Endothelial cell of umbilical vein (primary cell): ENCODE results near the gene BMX. TPM values are rescaled to one million over a fixed set of nuclear protein-coding genes. Genes with fewer than 3 reads are reported as not detected.

Experiments
- BruUV-seq: library from RNA; stranded (reverse); fragments of 400-500 nt; replicated peaks from 2 replicates; lab custom pipeline; 2021; lab: Mats Ljungman, UMichigan
- CTCF ChIA-PET: fragments of 300-600, 350-600 bp; sonication (Branson Sonifier 250); formaldehyde crosslinking; loops from one replicate; lab custom pipeline; 2021; ENCODE audit warnings: antibody characterized with exemption, inconsistent platforms; lab: Charles Lee
- POLR2A ChIA-PET: fragments of 300-600, 350-600 bp; sonication (Branson Sonifier 250); formaldehyde crosslinking; loops from one replicate; lab custom pipeline; 2021; ENCODE audit warnings: antibody characterized with exemption, inconsistent platforms; lab: Charles Lee
- DNase-seq: peaks from one replicate; pipeline ENCODE4 v3.0.0-alpha.2; 2011; ENCODE audit warnings: low read depth, low spot score
- FAIRE-seq: peaks from 2 replicates; lab custom pipeline; 2011; peaks lifted over from hg19 to GRCh38; lab: Jason Lieb, UNC
- H2AFZ ChIP-seq: 2 replicates; pipeline ENCODE4 v1.6.0; 2012; ENCODE audit warnings: low read depth, low read length, control low read depth, inconsistent platforms
- H3K27ac ChIP-seq: 2 replicates; pipeline ENCODE4 v1.5.1; 2011; ENCODE audit warnings: low read depth, mild to moderate bottlenecking, control low read depth, low read length, moderate library complexity; ENCODE audit not compliant: insufficient read depth
- H3K27me3 ChIP-seq, 2 experiments: 2 replicates each; pipeline versions ENCODE4 v1.6.0 to v1.6.1; 2011; ENCODE audit warnings: low read length in 2 of 2, mixed read lengths in 1 of 2; ENCODE audit not compliant: control insufficient read depth in 2 of 2, insufficient read depth in 2 of 2
- H3K36me3 ChIP-seq, 2 experiments: 2 replicates in 1 of 2; 3 replicates in 1 of 2; pipeline ENCODE4 v1.5.1; 2011; ENCODE audit warnings: low read length in 2 of 2, mild to moderate bottlenecking in 1 of 2, moderate library complexity in 1 of 2; ENCODE audit not compliant: control insufficient read depth in 2 of 2, insufficient read depth in 2 of 2; ENCODE audit errors: extremely low read depth in 1 of 2
- H3K4me1 ChIP-seq: 3 replicates; pipeline ENCODE4 v1.5.1; 2011; ENCODE audit warnings: mild to moderate bottlenecking, low read length; ENCODE audit not compliant: control insufficient read depth, insufficient read depth; ENCODE audit errors: extremely low read depth
- H3K4me2 ChIP-seq: 2 replicates; pipeline ENCODE4 v1.6.1; 2011; ENCODE audit warnings: low read length, control low read depth, mixed read lengths; ENCODE audit not compliant: insufficient read depth
- H3K4me3 ChIP-seq, 3 experiments: fragments of 200-600 bp in 1 of 3; sonication (generic), shearing (Covaris generic) in 1 of 3; replicated peaks in 1 of 3; 2 replicates each; pipeline ENCODE4 v1.5.1; 2011 to 2016; ENCODE audit warnings: control low read depth in 3 of 3, low read length in 3 of 3, mild to moderate bottlenecking in 2 of 3, inconsistent platforms in 1 of 3, low read depth in 1 of 3, moderate library complexity in 1 of 3; ENCODE audit not compliant: insufficient read depth in 1 of 3
- H3K79me2 ChIP-seq: 2 replicates; pipeline ENCODE4 v1.6.0; 2012; ENCODE audit warnings: low read length, inconsistent platforms; ENCODE audit not compliant: control insufficient read depth, insufficient read depth
- H3K9ac ChIP-seq: replicated peaks from 2 replicates; pipeline ENCODE3; 2011; ENCODE audit warnings: low read length, control low read depth; ENCODE audit not compliant: insufficient read depth; ENCODE audit errors: extremely low read depth
- H3K9me1 ChIP-seq: replicated peaks from 3 replicates; pipeline ENCODE4 v1.6.0; 2011; ENCODE audit warnings: mild to moderate bottlenecking, low read length; ENCODE audit not compliant: control insufficient read depth, insufficient read depth; ENCODE audit errors: extremely low read depth
- H3K9me3 ChIP-seq: replicated peaks from 2 replicates; pipeline ENCODE4 v1.5.1; 2012; ENCODE audit warnings: low read length, inconsistent platforms; ENCODE audit not compliant: control insufficient read depth, insufficient read depth
- H4K20me1 ChIP-seq: replicated peaks from 2 replicates; pipeline ENCODE3; 2011; ENCODE audit warnings: mild to moderate bottlenecking, low read length; ENCODE audit not compliant: control insufficient read depth, insufficient read depth; ENCODE audit errors: extremely low read depth
- EZH2 ChIP-seq: IDR thresholded peaks from 2 replicates; pipeline ENCODE4 v1.6.1; 2012; ENCODE audit warnings: borderline replicate concordance, low read depth, mild to moderate bottlenecking, moderate library complexity, low read length, inconsistent platforms; ENCODE audit not compliant: severe bottlenecking
- FOS ChIP-seq: IDR thresholded peaks from 2 replicates; pipeline ENCODE4 v1.6.1; 2011; ENCODE audit warnings: mild to moderate bottlenecking, low read length, moderate library complexity, borderline replicate concordance; ENCODE audit not compliant: insufficient read depth
- GATA2 ChIP-seq: IDR thresholded peaks from 2 replicates; pipeline ENCODE4 v1.7.0; 2011; ENCODE audit warnings: low read depth, mild to moderate bottlenecking, moderate library complexity, mixed read lengths, low read length; ENCODE audit not compliant: insufficient read length, insufficient read depth
- JUN ChIP-seq: IDR thresholded peaks from 2 replicates; pipeline ENCODE4 v1.6.1; 2011; ENCODE audit warnings: borderline replicate concordance, low read depth; ENCODE audit not compliant: insufficient read length, insufficient read depth
- MYC ChIP-seq: IDR thresholded peaks from one replicate; pipeline ENCODE4 v1.6.1; 2011; ENCODE audit warnings: mild to moderate bottlenecking, low read depth, low read length
- POLR2A ChIP-seq: IDR thresholded peaks from 2 replicates; pipeline ENCODE4 v1.6.1; 2012; ENCODE audit warnings: low read depth, mild to moderate bottlenecking, control low read depth, low read length
- POLR2AphosphoS5 ChIP-seq: IDR thresholded peaks from 2 replicates; pipeline ENCODE4 v1.6.1; 2012; ENCODE audit warnings: low read depth, mild to moderate bottlenecking, control low read depth, low read length, moderate library complexity; ENCODE audit not compliant: insufficient read depth
- dilution Hi-C: fragments of 300-500 bp; cut with MboI; formaldehyde crosslinking; loops from one replicate; pipeline ENCODE4 v1.15.0; 2019; ENCODE audit warnings: low sequenced_read_pairs; ENCODE audit not compliant: extremely low pct_ligation_motif_present
- intact Hi-C: fragments of 100-400 bp; cut with micrococcal nuclease; formaldehyde crosslinking; loops from one replicate; pipeline ENCODE4 v1.10.0; 2022
- polyA plus RNA-seq, 4 experiments: library from polyadenylated mRNA; depleted of rRNA in 3 of 4; stranded (reverse) in 3 of 4; unstranded in 1 of 4; fragments of >200 nt; gene quantifications; 2 replicates each; pipeline versions ENCODE4 v1.2.1 to v1.2.3, GENCODE V29; 2011 to 2012; ENCODE audit warnings: missing spikeins in 1 of 4
- total RNA-seq: library from RNA; stranded (reverse); gene quantifications from 2 replicates; pipeline ENCODE4 v1.2.3, GENCODE V29; 2021
- TF ChIP-seq, protein P1 (sequence below), 2 donors: IDR thresholded peaks; 1 replicate in 1 of 2; 2 replicates in 1 of 2; pipeline ENCODE4 v1.5.1; 2011; ENCODE audit warnings: low read length in 2 of 2, mild to moderate bottlenecking in 2 of 2, moderate library complexity in 2 of 2, control low read depth in 1 of 2, inconsistent platforms in 1 of 2, low read depth in 1 of 2; ENCODE audit not compliant: insufficient read depth in 1 of 2; ENCODE audit errors: extremely low read depth in 1 of 2
- TF ChIP-seq, protein P2 (sequence below): IDR thresholded peaks from 2 replicates; pipeline ENCODE4 v1.6.1; 2011; ENCODE audit not compliant: insufficient read depth, insufficient read length

BMX gene
- total and polyA plus RNA-seq, 2 donors (not counting 3 experiments of a cell fraction or from before 2014, with no cell fraction given) = 49.8 to 105 TPM

DNA sequence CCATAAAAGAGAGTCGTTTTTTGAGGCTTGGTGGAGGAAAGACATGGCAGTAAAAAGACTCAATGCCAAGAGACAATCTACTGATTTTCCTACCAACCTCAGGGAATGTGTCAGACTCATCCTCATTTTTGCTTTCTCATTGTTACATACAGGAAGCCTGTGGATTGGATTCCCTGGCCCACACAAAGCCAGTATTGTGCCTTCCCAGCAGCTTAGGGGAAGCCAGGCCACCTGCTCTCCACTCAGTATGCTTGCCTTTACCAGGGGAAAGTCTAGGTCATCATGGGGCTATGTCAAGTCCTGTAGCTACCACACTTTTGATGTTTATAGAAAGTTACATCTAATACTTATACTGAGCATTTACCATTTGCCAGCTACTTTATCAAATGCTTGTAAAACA lies 11.0 kb downstream of the BMX start:
- no peaks in the 10 kb centered on the region for H4K20me1 ChIP-seq
- H3K27ac ChIP-seq = peak overlapping the region; percentile 81
- intact Hi-C loops = no loop called here
- POLR2A ChIA-PET = interaction anchor here (0.8 to 1.4 kb wide), 2 partner anchors 8 to 12 kb away, joined by 3 read pairs; no protein-coding TSS in a partner anchor
- H3K27me3 ChIP-seq = no peaks in the 10 kb centered on the region
- peak; percentile 91 for FAIRE-seq
- dilution Hi-C loops = no loop called here
- no peak overlapping the region for H3K4me3 ChIP-seq
- TF ChIP-seq JUN (no peak), POLR2AphosphoS5 (no peak), FOS (no peak), GATA2 (no peak), POLR2A (no peak), EZH2 (no peak), MYC (no peak)
- TF ChIP-seq, protein P1, sequence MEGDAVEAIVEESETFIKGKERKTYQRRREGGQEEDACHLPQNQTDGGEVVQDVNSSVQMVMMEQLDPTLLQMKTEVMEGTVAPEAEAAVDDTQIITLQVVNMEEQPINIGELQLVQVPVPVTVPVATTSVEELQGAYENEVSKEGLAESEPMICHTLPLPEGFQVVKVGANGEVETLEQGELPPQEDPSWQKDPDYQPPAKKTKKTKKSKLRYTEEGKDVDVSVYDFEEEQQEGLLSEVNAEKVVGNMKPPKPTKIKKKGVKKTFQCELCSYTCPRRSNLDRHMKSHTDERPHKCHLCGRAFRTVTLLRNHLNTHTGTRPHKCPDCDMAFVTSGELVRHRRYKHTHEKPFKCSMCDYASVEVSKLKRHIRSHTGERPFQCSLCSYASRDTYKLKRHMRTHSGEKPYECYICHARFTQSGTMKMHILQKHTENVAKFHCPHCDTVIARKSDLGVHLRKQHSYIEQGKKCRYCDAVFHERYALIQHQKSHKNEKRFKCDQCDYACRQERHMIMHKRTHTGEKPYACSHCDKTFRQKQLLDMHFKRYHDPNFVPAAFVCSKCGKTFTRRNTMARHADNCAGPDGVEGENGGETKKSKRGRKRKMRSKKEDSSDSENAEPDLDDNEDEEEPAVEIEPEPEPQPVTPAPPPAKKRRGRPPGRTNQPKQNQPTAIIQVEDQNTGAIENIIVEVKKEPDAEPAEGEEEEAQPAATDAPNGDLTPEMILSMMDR (IDR thresholded peaks at IDR 0.05; ENCODE audit: extremely low read depth in 1 of 2, insufficient read depth in 1 of 2, low read depth in 1 of 2, low read length in 2 of 2) = no peak
- TF ChIP-seq, protein P2, sequence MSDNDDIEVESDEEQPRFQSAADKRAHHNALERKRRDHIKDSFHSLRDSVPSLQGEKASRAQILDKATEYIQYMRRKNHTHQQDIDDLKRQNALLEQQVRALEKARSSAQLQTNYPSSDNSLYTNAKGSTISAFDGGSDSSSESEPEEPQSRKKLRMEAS = no peak
- CTCF ChIA-PET = interaction anchor here (1.5 kb wide), 1 partner anchor 10 kb away, joined by 4 read pairs; no protein-coding TSS in a partner anchor
- H3K79me2 ChIP-seq = no peaks in the 10 kb centered on the region
- H3K9ac ChIP-seq = peak overlapping the region; percentile 16
- peaks cover 54% of the 10 kb centered on the region for H3K4me1 ChIP-seq
- BruUV-seq = no TSS peak
- peaks cover 2 to 10% of the 10 kb centered on the region in 2 experiments for H3K36me3 ChIP-seq
- H3K4me2 ChIP-seq = peak overlapping the region; percentile 29
- no peak overlapping the region for H2AFZ ChIP-seq
- DNase-seq = peak; percentile 80
- no peaks in the 10 kb centered on the region for H3K9me1 ChIP-seq
- no peaks in the 10 kb centered on the region for H3K9me3 ChIP-seq
